H9 (cell line): ENCODE data around the gene GRB2. TPM values are rescaled to one million over a fixed set of nuclear protein-coding genes. Genes with fewer than 3 reads are reported as not detected.

ENCODE experiments used
- DNase-seq: peaks from one replicate; pipeline ENCODE4 v3.0.0-alpha.2; 2017
- H2AFZ ChIP-seq: one replicate; pipeline ENCODE4 v1.6.1; 2013; ENCODE audit warnings: mild to moderate bottlenecking, low read length, control low read depth, moderate library complexity
- H2AK5ac ChIP-seq: 2 replicates; pipeline ENCODE4 v1.6.1; 2013; ENCODE audit warnings: low read length, control low read depth, mixed read lengths; ENCODE audit not compliant: insufficient read length
- H2BK120ac ChIP-seq: one replicate; pipeline ENCODE4 v1.6.1; 2013; ENCODE audit warnings: low read depth, mild to moderate bottlenecking, low read length, control low read depth, inconsistent platforms; ENCODE audit not compliant: poor library complexity, severe bottlenecking
- H2BK12ac ChIP-seq: 2 replicates; pipeline ENCODE4 v1.6.1; 2013; ENCODE audit warnings: low read length, control low read depth, mixed read lengths, low read depth; ENCODE audit not compliant: insufficient read length
- H2BK15ac ChIP-seq: 2 replicates; pipeline ENCODE4 v1.6.1; 2013; ENCODE audit warnings: low read depth, low read length, control low read depth
- H2BK20ac ChIP-seq: one replicate; pipeline ENCODE4 v1.6.1; 2013; ENCODE audit warnings: low read depth, mild to moderate bottlenecking, low read length, control low read depth, inconsistent platforms; ENCODE audit not compliant: poor library complexity, severe bottlenecking
- H2BK5ac ChIP-seq: 2 replicates; pipeline ENCODE4 v1.6.1; 2013; ENCODE audit warnings: low read length, control low read depth, mixed read lengths; ENCODE audit not compliant: insufficient read length
- H3K14ac ChIP-seq: 2 replicates; pipeline ENCODE4 v1.6.1; 2013; ENCODE audit warnings: low read length, control low read depth; ENCODE audit not compliant: insufficient read depth
- H3K18ac ChIP-seq: 2 replicates; pipeline ENCODE4 v1.6.1; 2013; ENCODE audit warnings: low read depth, mild to moderate bottlenecking, mixed read lengths, low read length, control low read depth; ENCODE audit not compliant: insufficient read length
- H3K23ac ChIP-seq: 2 replicates; pipeline ENCODE4 v1.6.1; 2013; ENCODE audit warnings: low read length, control low read depth, mixed read lengths, low read depth; ENCODE audit not compliant: insufficient read length
- H3K23me2 ChIP-seq: 2 replicates; pipeline ENCODE4 v1.6.1; 2013; ENCODE audit warnings: low read depth, mild to moderate bottlenecking, mixed read lengths, low read length, control low read depth; ENCODE audit not compliant: insufficient read length, poor library complexity, severe bottlenecking
- H3K27ac ChIP-seq: 2 replicates; pipeline ENCODE4 v1.5.1; 2013; ENCODE audit warnings: low read length, control low read depth, mixed read lengths, low read depth; ENCODE audit not compliant: insufficient read length
- H3K27me3 ChIP-seq: 2 replicates; pipeline ENCODE4 v1.6.1; 2013; ENCODE audit warnings: low read length, control low read depth, inconsistent platforms; ENCODE audit not compliant: insufficient read depth
- H3K4ac ChIP-seq: 2 replicates; pipeline ENCODE4 v1.6.1; 2013; ENCODE audit warnings: low read depth, mild to moderate bottlenecking, control low read depth, inconsistent platforms, low read length, moderate library complexity
- H3K4me1 ChIP-seq: 2 replicates; pipeline ENCODE4 v1.6.1; 2013; ENCODE audit warnings: low read length, control low read depth, inconsistent platforms; ENCODE audit not compliant: insufficient read depth
- H3K4me2 ChIP-seq: 2 replicates; pipeline ENCODE4 v1.6.1; 2013; ENCODE audit warnings: low read length, control low read depth, mixed read lengths; ENCODE audit not compliant: insufficient read length, insufficient read depth
- H3K56ac ChIP-seq: 2 replicates; pipeline ENCODE4 v1.6.1; 2013; ENCODE audit warnings: low read depth, mild to moderate bottlenecking, mixed read lengths, low read length, control low read depth; ENCODE audit not compliant: insufficient read length
- H3K79me1 ChIP-seq: 2 replicates; pipeline ENCODE4 v1.6.1; 2013; ENCODE audit warnings: low read depth, mild to moderate bottlenecking, moderate library complexity, low read length, control low read depth, inconsistent platforms; ENCODE audit not compliant: insufficient read depth, poor library complexity, severe bottlenecking
- H3K79me2 ChIP-seq: 2 replicates; pipeline ENCODE4 v1.6.1; 2013; ENCODE audit warnings: low read length, control low read depth, inconsistent platforms; ENCODE audit not compliant: insufficient read depth
- H3K9ac ChIP-seq: 2 replicates; pipeline ENCODE4 v1.6.1; 2013; ENCODE audit warnings: low read length, control low read depth, mixed read lengths; ENCODE audit not compliant: insufficient read length; ENCODE audit errors: extremely low read depth
- H3K9me3 ChIP-seq: one replicate; pipeline ENCODE4 v1.6.1; 2013; ENCODE audit warnings: low read depth, low read length, inconsistent platforms; ENCODE audit not compliant: control insufficient read depth
- H3T11ph ChIP-seq: one replicate; pipeline ENCODE4 v1.6.1; 2013; ENCODE audit warnings: mild to moderate bottlenecking, low read length, control low read depth, inconsistent platforms
- H4K20me1 ChIP-seq: one replicate; pipeline ENCODE4 v1.6.1; 2013; ENCODE audit not compliant: control insufficient read depth, insufficient read length, insufficient read depth
- H4K5ac ChIP-seq: 2 replicates; pipeline ENCODE4 v1.6.1; 2013; ENCODE audit warnings: low read depth, mild to moderate bottlenecking, mixed read lengths, low read length, control low read depth; ENCODE audit not compliant: insufficient read length
- H4K8ac ChIP-seq: replicated peaks from 2 replicates; pipeline ENCODE4 v1.6.1; 2013; ENCODE audit warnings: low read length, control low read depth, mixed read lengths, low read depth; ENCODE audit not compliant: insufficient read length
- H4K91ac ChIP-seq: 2 replicates; pipeline ENCODE4 v1.6.1; 2013; ENCODE audit warnings: low read depth, mild to moderate bottlenecking, moderate library complexity, mixed read lengths, low read length, control low read depth; ENCODE audit not compliant: insufficient read length
- H3K27ac Mint-ChIP-seq, 3 experiments: 2 replicates in 2 of 3; 3 replicates in 1 of 3; pipeline ENCODE4 v1.8.0; 2020 to 2021; ENCODE audit warnings: mixed read lengths in 3 of 3, mild to moderate bottlenecking in 1 of 3, moderate library complexity in 1 of 3
- H3K27me3 Mint-ChIP-seq: 2 replicates; pipeline ENCODE4 v1.8.0; 2021; ENCODE audit warnings: low read depth, mild to moderate bottlenecking, moderate library complexity, mixed read lengths
- H3K36me3 Mint-ChIP-seq, 3 experiments: 2 replicates in 2 of 3; 3 replicates in 1 of 3; pipeline ENCODE4 v1.8.0; 2020 to 2021; ENCODE audit warnings: low read depth in 3 of 3, mixed read lengths in 3 of 3; ENCODE audit not compliant: insufficient read depth in 1 of 3
- H3K4me1 Mint-ChIP-seq, 2 experiments: 2 replicates each; pipeline ENCODE4 v1.8.0; 2020; ENCODE audit warnings: mixed read lengths in 2 of 2
- H3K4me3 Mint-ChIP-seq, 2 experiments: 2 replicates in 1 of 2; 3 replicates in 1 of 2; pipeline ENCODE4 v1.8.0; 2020 to 2021; ENCODE audit warnings: mild to moderate bottlenecking in 2 of 2, mixed read lengths in 2 of 2, moderate library complexity in 1 of 2
- H3K9me3 Mint-ChIP-seq, 2 experiments: 2 replicates in 1 of 2; 3 replicates in 1 of 2; pipeline ENCODE4 v1.8.0; 2020; ENCODE audit warnings: mild to moderate bottlenecking in 2 of 2, mixed read lengths in 2 of 2, moderate library complexity in 1 of 2
- CTCF ChIP-seq: fragments of 200-600 bp; sonication (generic); conservative IDR thresholded peaks from 3 replicates; pipeline ENCODE4 v1.8.0; 2021; ENCODE audit warnings: antibody characterized with exemption, mild to moderate bottlenecking
- WGBS: extraction: QIAGEN DNeasy Blood & Tissue Kit; methylation state at CpG from one replicate; pipeline ENCODE4 v1.1.7; 2013; ENCODE audit warnings: missing lambda C conversion rate, low lambda C conversion rate, mixed read lengths; ENCODE audit not compliant: insufficient read length; ENCODE audit errors: extremely low coverage; 5-methylcytosine and 5-hydroxymethylcytosine counted together
- total RNA-seq: library from RNA; stranded (reverse); gene quantifications from 2 replicates; pipeline ENCODE4 v1.2.1, GENCODE V29; 2021

The GRB2 gene
- total RNA-seq, 1 experiment from 2014 or later, result 91.7 TPM

- WGBS, result 100% methylated on average over 2 of the region's 8 CpGs
- DNase-seq, result no peak
- no peak overlapping the region for H2AK5ac ChIP-seq
These were observed 55.9 kb downstream of the GRB2 start for GRCh38 chr17:75349589-75349988.

More at GRCh38 chr17:75349589-75349988, 55.9 kb downstream of the GRB2 start:
- Histone ChIP-seq H3K9me3 (no peaks in the 10 kb centered on the region), H3K4me1 (peaks cover 29% of the 10 kb centered on the region; the same call in 1 of the 2 replicates), H2AFZ (no peak overlapping the region), H3K4ac (no peak overlapping the region), H4K91ac (no peak overlapping the region), H3K27me3 (no peaks in the 10 kb centered on the region), H3K79me1 (peaks cover 14% of the 10 kb centered on the region), H2BK5ac (no peak overlapping the region), H3K23ac (no peak overlapping the region), H2BK15ac (no peak overlapping the region), H3K79me2 (peaks cover 4% of the 10 kb centered on the region; the same call in 1 of the 2 replicates), H2BK120ac (no peak overlapping the region), H3T11ph (no peak overlapping the region), H2BK12ac (no peak overlapping the region), H3K18ac (no peak overlapping the region), H3K14ac (no peak overlapping the region), H3K9ac (no peak overlapping the region), H3K4me2 (no peak overlapping the region), H3K56ac (no peak overlapping the region), H4K5ac (no peak overlapping the region), H3K23me2 (peaks cover 6% of the 10 kb centered on the region), H4K8ac (no peak overlapping the region), H3K27ac (no peak overlapping the region), H4K20me1 (no peaks in the 10 kb centered on the region), H2BK20ac (no peak overlapping the region)
- no peak overlapping the region for H3K27ac Mint-ChIP-seq
- H3K36me3 Mint-ChIP-seq, result peaks cover 4 to 5% (median 4%) of the 10 kb centered on the region in 3 experiments; a peak in 6 of 7 replicates
- TF ChIP-seq CTCF, result no peak
- no peak overlapping the region for H3K4me3 Mint-ChIP-seq
- no peaks in the 10 kb centered on the region for H3K27me3 Mint-ChIP-seq
- peaks cover 3 to 4% of the 10 kb centered on the region in 2 experiments; a peak in 2 of 5 replicates for H3K9me3 Mint-ChIP-seq
- peaks cover 55 to 67% of the 10 kb centered on the region in 2 experiments for H3K4me1 Mint-ChIP-seq
